Colonic mucosa (tissue), 4 donors: ENCODE measurements around the gene CDHR1. TPM values are rescaled to one million over a fixed set of nuclear protein-coding genes. Genes with fewer than 3 reads are reported as not detected.

Source experiments
- DNase-seq: peaks from one replicate; pipeline ENCODE4 v3.0.0-alpha.2; 2020
- H3K27ac ChIP-seq: fragments of 200-600 bp; one replicate; pipeline ENCODE4 v1.8.0; 2021
- H3K27me3 ChIP-seq: fragments of 200-600 bp; one replicate; pipeline ENCODE4 v1.8.0; 2021
- H3K36me3 ChIP-seq: fragments of 200-600 bp; one replicate; pipeline ENCODE4 v1.8.0; 2021
- H3K4me1 ChIP-seq: fragments of 200-600 bp; one replicate; pipeline ENCODE4 v1.8.0; 2021; ENCODE audit warnings: mild to moderate bottlenecking
- H3K4me3 ChIP-seq: fragments of 200-600 bp; one replicate; pipeline ENCODE4 v1.8.0; 2021
- H3K9ac ChIP-seq, 2 donors: one replicate each; pipeline ENCODE4 v1.7.0; 2013; ENCODE audit warnings: control low read depth in 2 of 2, low read depth in 2 of 2, low read length in 2 of 2
- H3K9me3 ChIP-seq: fragments of 200-600 bp; one replicate; pipeline ENCODE4 v1.8.0; 2021
- intact Hi-C: fragments of 100-400 bp; cut with DNase I; formaldehyde crosslinking; loops from one replicate; pipeline ENCODE4 v1.14.1; 2022
- total RNA-seq, 2 donors: library from RNA; stranded (reverse); fragmentation: NEBNext Ultra II Directional in 1 of 2; extraction: Animal tissue kit (Norgen Biotek cat#: 25700) in 1 of 2; gene quantifications; one replicate each; pipeline ENCODE4 v1.2.1, GENCODE V29; 2021
- TF ChIP-seq, protein P1 (sequence below): fragments of 200-600 bp; IDR thresholded peaks from one replicate; pipeline ENCODE4 v1.8.0; 2022; ENCODE audit warnings: antibody characterized with exemption, mild to moderate bottlenecking
- donor health status: healthy.
- donor health status: DM: no; HTN: no; CAD: no.
- donor health status: DM: no; HTN: no; CAD: no.

The CDHR1 gene
- total RNA-seq, 2 donors from 2014 or later = 99.3 to 105 TPM

- Histone ChIP-seq H3K9ac (no peak overlapping the region), H3K9me3 (no peaks in the 10 kb centered on the region), H3K27ac (no peak overlapping the region), H3K27me3 (no peaks in the 10 kb centered on the region), H3K4me3 (no peak overlapping the region), H3K36me3 (no peaks in the 10 kb centered on the region), H3K4me1 (no peaks in the 10 kb centered on the region)
- intact Hi-C loops = no loop called here
- TF ChIP-seq, protein P1, sequence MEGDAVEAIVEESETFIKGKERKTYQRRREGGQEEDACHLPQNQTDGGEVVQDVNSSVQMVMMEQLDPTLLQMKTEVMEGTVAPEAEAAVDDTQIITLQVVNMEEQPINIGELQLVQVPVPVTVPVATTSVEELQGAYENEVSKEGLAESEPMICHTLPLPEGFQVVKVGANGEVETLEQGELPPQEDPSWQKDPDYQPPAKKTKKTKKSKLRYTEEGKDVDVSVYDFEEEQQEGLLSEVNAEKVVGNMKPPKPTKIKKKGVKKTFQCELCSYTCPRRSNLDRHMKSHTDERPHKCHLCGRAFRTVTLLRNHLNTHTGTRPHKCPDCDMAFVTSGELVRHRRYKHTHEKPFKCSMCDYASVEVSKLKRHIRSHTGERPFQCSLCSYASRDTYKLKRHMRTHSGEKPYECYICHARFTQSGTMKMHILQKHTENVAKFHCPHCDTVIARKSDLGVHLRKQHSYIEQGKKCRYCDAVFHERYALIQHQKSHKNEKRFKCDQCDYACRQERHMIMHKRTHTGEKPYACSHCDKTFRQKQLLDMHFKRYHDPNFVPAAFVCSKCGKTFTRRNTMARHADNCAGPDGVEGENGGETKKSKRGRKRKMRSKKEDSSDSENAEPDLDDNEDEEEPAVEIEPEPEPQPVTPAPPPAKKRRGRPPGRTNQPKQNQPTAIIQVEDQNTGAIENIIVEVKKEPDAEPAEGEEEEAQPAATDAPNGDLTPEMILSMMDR = no peak
- no peak for DNase-seq
These were observed 13.7 kb downstream of the CDHR1 start for GRCh38 chr10:84208023-84208422.

DNA sequence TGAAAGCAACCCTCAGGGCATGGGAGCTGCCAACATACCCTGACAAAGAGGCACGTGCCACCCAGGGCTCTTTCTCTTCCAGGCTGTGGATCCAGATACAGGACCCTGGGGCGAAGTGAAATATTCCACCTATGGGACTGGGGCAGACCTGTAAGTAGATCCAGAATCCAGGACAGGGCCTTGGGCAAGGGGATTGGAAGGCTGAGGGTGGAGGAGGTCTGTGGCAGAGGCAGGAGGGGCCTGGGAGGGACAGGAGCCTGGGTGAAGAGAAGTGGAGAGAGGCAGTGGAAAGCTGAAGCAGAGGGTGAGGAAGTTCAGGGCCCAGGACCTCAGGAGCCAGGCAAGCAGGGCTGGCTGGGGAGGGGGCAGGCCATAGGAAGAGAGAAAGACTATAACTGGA, 17.2 kb downstream of the CDHR1 start:
- TF ChIP-seq, protein P1 = no peak
- DNase-seq = no peak
- H3K9me3 ChIP-seq = no peaks in the 10 kb centered on the region
- H3K27ac ChIP-seq = no peak overlapping the region
- H3K27me3 ChIP-seq = no peaks in the 10 kb centered on the region
- H3K9ac ChIP-seq = no peak overlapping the region
- no peaks in the 10 kb centered on the region for H3K36me3 ChIP-seq
- intact Hi-C loops = no loop called here
- no peaks in the 10 kb centered on the region for H3K4me1 ChIP-seq
- no peak overlapping the region for H3K4me3 ChIP-seq

DNA sequence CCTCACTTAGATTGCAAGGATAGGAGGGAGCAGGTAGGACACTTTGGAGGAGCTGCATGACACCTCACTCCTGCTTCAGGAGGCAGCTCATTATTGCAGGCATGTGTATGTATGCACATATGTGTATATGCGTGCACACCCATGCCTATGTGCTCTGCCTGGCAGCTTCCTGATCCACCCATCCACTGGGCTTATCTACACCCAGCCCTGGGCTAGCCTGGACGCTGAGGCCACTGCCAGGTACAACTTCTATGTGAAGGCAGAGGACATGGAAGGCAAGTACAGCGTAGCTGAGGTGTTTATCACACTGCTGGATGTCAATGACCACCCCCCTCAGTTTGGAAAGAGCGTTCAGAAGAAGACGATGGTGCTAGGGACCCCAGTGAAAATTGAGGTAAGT, 17.7 kb downstream of the CDHR1 start:
- intact Hi-C loops = no loop called here

DNA sequence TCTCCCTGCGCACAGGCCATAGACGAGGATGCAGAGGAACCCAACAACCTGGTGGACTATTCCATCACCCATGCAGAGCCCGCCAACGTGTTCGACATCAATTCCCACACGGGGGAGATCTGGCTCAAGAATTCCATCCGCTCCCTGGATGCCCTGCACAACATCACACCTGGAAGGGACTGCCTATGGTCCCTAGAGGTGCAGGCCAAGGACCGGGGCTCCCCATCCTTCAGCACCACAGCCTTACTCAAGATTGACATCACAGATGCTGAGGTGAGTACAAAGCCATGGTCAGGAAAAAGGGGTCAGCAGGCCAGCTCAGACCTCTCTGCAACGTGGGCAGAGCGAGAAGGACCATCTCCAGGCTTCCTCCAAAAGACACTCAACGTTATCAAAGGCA, 18.7 kb downstream of the CDHR1 start:
- H3K9me3 ChIP-seq = no peaks in the 10 kb centered on the region
- no peaks in the 10 kb centered on the region for H3K36me3 ChIP-seq
- H3K4me1 ChIP-seq = no peaks in the 10 kb centered on the region
- no peak for DNase-seq
- no peak overlapping the region for H3K9ac ChIP-seq
- H3K27ac ChIP-seq = no peak overlapping the region
- intact Hi-C loops = no loop called here
- no peak overlapping the region for H3K4me3 ChIP-seq
- H3K27me3 ChIP-seq = no peaks in the 10 kb centered on the region
- TF ChIP-seq, protein P1 = no peak

More for the DNA sequence above, 17.7 kb downstream of the CDHR1 start:
- Histone ChIP-seq H3K27me3 (no peaks in the 10 kb centered on the region), H3K9me3 (no peaks in the 10 kb centered on the region), H3K9ac (no peak overlapping the region), H3K27ac (no peak overlapping the region), H3K36me3 (no peaks in the 10 kb centered on the region), H3K4me3 (no peak overlapping the region), H3K4me1 (no peaks in the 10 kb centered on the region)
- DNase-seq = no peak
- TF ChIP-seq, protein P1 = no peak

DNA sequence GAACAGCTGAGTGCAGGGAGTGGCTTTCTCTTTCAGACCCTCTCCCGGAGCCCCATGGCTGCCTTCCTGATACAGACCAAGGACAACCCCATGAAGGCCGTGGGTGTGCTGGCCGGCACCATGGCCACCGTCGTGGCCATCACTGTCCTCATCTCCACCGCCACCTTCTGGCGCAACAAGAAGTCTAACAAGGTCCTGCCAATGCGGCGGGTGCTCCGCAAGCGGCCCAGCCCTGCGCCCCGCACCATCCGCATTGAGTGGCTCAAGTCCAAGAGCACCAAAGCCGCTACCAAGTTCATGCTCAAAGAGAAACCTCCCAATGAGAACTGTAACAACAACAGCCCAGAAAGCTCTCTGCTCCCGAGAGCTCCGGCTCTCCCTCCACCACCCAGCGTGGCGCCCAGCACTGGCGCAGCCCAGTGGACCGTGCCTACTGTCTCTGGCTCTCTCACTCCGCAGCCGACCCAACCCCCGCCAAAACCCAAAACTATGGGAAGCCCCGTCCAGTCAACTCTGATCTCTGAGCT, 19.8 kb downstream of the CDHR1 start:
- Histone ChIP-seq H3K4me3 (no peak overlapping the region), H3K9me3 (no peaks in the 10 kb centered on the region), H3K36me3 (no peaks in the 10 kb centered on the region), H3K27me3 (no peaks in the 10 kb centered on the region), H3K9ac (no peak overlapping the region), H3K27ac (no peak overlapping the region), H3K4me1 (no peaks in the 10 kb centered on the region)
- intact Hi-C loops = no loop called here
- TF ChIP-seq, protein P1 = no peak
- no peak for DNase-seq
